ENCODE data around the gene ZNF202.
A peak's percentile ranks its signal among the peaks of the same experiment; 100 is the strongest.

The ZNF202 gene

DNA sequence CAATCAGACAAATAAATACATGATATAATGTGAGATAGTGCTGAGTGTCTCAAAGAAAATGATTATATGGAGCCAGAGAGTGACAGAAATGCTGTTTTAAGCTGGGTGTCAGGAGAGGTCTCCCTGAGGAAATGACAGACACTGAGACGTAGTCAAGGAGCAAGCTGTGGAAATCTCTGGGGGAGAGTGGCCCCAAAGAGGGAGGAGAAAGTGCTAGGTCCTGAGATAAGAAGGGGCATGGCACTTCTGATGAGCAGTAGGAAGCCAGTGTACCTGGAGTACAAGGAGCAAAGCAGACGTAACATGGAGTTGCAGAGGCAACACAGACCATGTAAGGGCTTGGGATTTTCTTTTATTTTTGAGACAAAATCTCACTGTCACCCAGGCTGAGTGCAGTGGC is 38.8 kb downstream of the ZNF202 start:
- Histone ChIP-seq H3K36me3 (ENCODE audit: control insufficient read depth, low read length) (no peaks in the 10 kb centered on the region), H3K4me2 (ENCODE audit: low read length) (peak overlapping the region; percentile 59), H3K27ac (ENCODE audit: low read depth, low read length) (peak overlapping the region; percentile 36), H3F3A (ENCODE audit: control insufficient read depth, insufficient read depth) (no peaks in the 10 kb centered on the region), H3K9me3 (ENCODE audit: control insufficient read depth, insufficient read depth, low read length) (peaks cover 7% of the 10 kb centered on the region; the same call in 1 of the 2 replicates), H3K9me2 (replicated peaks; ENCODE audit: control insufficient read depth, low read length) (no peaks in the 10 kb centered on the region), H3K4me1 (ENCODE audit: control insufficient read depth, low read length) (peaks cover 66% of the 10 kb centered on the region), H3K79me2 (ENCODE audit: control insufficient read depth, low read length) (no peaks in the 10 kb centered on the region), H4K20me1 (ENCODE audit: control insufficient read depth, insufficient read depth, low read depth, low read length) (no peaks in the 10 kb centered on the region), H3K4me3 (ENCODE audit: low read length) (peak overlapping the region; percentile 55), H3K27me3 (ENCODE audit: control insufficient read depth, low read length) (no peaks in the 10 kb centered on the region)
- TF ChIP-seq, protein P1, sequence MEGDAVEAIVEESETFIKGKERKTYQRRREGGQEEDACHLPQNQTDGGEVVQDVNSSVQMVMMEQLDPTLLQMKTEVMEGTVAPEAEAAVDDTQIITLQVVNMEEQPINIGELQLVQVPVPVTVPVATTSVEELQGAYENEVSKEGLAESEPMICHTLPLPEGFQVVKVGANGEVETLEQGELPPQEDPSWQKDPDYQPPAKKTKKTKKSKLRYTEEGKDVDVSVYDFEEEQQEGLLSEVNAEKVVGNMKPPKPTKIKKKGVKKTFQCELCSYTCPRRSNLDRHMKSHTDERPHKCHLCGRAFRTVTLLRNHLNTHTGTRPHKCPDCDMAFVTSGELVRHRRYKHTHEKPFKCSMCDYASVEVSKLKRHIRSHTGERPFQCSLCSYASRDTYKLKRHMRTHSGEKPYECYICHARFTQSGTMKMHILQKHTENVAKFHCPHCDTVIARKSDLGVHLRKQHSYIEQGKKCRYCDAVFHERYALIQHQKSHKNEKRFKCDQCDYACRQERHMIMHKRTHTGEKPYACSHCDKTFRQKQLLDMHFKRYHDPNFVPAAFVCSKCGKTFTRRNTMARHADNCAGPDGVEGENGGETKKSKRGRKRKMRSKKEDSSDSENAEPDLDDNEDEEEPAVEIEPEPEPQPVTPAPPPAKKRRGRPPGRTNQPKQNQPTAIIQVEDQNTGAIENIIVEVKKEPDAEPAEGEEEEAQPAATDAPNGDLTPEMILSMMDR (IDR thresholded peaks at IDR 0.05; ENCODE audit: low read depth, low read length, poor library complexity, severe bottlenecking): no peak
- TF ChIP-seq EZH2phosphoT487 (IDR thresholded peaks at IDR 0.05; ENCODE audit: borderline replicate concordance, low read length): no peak

DNA sequence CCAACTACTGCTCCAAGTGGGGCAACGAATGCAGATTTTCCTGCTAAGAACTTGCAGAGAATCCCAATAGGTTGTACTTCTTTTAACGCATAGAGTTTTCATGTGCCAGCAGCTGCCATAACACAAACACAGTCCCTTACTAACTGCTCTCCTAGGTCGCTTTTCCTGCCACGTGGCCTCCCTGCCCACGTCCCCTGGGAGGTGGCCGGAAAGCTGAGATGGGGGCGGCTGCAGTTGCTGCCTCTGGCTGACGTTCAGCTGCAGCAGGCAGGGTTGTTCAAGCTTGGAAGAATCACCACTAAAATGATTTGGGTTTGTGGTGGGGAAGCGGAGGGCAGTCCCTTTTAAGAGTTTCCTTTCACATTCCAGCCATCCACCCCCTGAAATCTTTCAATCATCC is 39.3 kb downstream of the ZNF202 start:
- Histone ChIP-seq H3K36me3 (ENCODE audit: control insufficient read depth, low read length) (no peaks in the 10 kb centered on the region), H3K79me2 (ENCODE audit: control insufficient read depth, low read length) (no peaks in the 10 kb centered on the region), H3K27me3 (ENCODE audit: control insufficient read depth, low read length) (no peaks in the 10 kb centered on the region), H3F3A (ENCODE audit: control insufficient read depth, insufficient read depth) (no peaks in the 10 kb centered on the region), H4K20me1 (ENCODE audit: control insufficient read depth, insufficient read depth, low read depth, low read length) (no peaks in the 10 kb centered on the region), H3K27ac (ENCODE audit: low read depth, low read length) (peak overlapping the region; percentile 36), H3K4me3 (ENCODE audit: low read length) (peak overlapping the region; percentile 55), H3K4me1 (ENCODE audit: control insufficient read depth, low read length) (peaks cover 61% of the 10 kb centered on the region), H3K4me2 (ENCODE audit: low read length) (peak overlapping the region; percentile 59), H3K9me3 (ENCODE audit: control insufficient read depth, insufficient read depth, low read length) (peaks cover 7% of the 10 kb centered on the region; the same call in 1 of the 2 replicates), H3K9me2 (replicated peaks; ENCODE audit: control insufficient read depth, low read length) (no peaks in the 10 kb centered on the region)
- no peak for TF ChIP-seq EZH2phosphoT487 (IDR thresholded peaks at IDR 0.05; ENCODE audit: borderline replicate concordance, low read length)
- TF ChIP-seq, protein P1 (IDR thresholded peaks at IDR 0.05; ENCODE audit: low read depth, low read length, poor library complexity, severe bottlenecking): no peak

DNA sequence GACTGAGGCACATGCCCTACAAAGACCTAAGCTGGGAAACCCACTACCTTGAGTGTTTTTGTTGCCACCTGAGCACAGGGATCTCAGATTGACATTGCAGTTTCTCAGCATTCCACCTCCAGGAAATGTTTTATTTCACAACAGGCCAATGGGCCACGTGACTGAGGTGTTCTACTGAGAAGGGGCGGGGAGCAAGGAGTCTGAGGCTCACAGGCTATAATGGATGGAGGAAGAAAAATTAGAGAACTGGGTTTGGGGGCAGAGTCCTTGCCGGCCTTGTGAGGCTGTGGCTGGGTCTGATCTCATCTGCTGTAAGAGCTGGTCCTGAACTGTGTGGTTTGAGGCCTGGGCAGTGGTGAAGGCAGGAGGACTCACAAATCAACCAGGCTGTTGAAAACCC is 40.7 kb downstream of the ZNF202 start:
- H3K79me2 ChIP-seq (ENCODE audit: control insufficient read depth, low read length): no peaks in the 10 kb centered on the region
- no peaks in the 10 kb centered on the region for H4K20me1 ChIP-seq (ENCODE audit: control insufficient read depth, insufficient read depth, low read depth, low read length)
- TF ChIP-seq, protein P1 (IDR thresholded peaks at IDR 0.05; ENCODE audit: low read depth, low read length, poor library complexity, severe bottlenecking): no peak
- no peak for TF ChIP-seq EZH2phosphoT487 (IDR thresholded peaks at IDR 0.05; ENCODE audit: borderline replicate concordance, low read length)
- peaks cover 55% of the 10 kb centered on the region for H3K4me1 ChIP-seq (ENCODE audit: control insufficient read depth, low read length)
- H3K36me3 ChIP-seq (ENCODE audit: control insufficient read depth, low read length): no peaks in the 10 kb centered on the region
- no peaks in the 10 kb centered on the region for H3K9me2 ChIP-seq (replicated peaks; ENCODE audit: control insufficient read depth, low read length)
- no peaks in the 10 kb centered on the region for H3K27me3 ChIP-seq (ENCODE audit: control insufficient read depth, low read length)
- H3F3A ChIP-seq (ENCODE audit: control insufficient read depth, insufficient read depth): no peaks in the 10 kb centered on the region
- H3K9me3 ChIP-seq (ENCODE audit: control insufficient read depth, insufficient read depth, low read length): peaks cover 7% of the 10 kb centered on the region; the same call in 1 of the 2 replicates
- H3K4me3 ChIP-seq (ENCODE audit: low read length): no peak overlapping the region
- no peak overlapping the region for H3K4me2 ChIP-seq (ENCODE audit: low read length)
- H3K27ac ChIP-seq (ENCODE audit: low read depth, low read length): no peak overlapping the region

Data from DOHH2 (cell line).